ENCODE measurements around the gene DNAH17.

Gene DNAH17, protein sequence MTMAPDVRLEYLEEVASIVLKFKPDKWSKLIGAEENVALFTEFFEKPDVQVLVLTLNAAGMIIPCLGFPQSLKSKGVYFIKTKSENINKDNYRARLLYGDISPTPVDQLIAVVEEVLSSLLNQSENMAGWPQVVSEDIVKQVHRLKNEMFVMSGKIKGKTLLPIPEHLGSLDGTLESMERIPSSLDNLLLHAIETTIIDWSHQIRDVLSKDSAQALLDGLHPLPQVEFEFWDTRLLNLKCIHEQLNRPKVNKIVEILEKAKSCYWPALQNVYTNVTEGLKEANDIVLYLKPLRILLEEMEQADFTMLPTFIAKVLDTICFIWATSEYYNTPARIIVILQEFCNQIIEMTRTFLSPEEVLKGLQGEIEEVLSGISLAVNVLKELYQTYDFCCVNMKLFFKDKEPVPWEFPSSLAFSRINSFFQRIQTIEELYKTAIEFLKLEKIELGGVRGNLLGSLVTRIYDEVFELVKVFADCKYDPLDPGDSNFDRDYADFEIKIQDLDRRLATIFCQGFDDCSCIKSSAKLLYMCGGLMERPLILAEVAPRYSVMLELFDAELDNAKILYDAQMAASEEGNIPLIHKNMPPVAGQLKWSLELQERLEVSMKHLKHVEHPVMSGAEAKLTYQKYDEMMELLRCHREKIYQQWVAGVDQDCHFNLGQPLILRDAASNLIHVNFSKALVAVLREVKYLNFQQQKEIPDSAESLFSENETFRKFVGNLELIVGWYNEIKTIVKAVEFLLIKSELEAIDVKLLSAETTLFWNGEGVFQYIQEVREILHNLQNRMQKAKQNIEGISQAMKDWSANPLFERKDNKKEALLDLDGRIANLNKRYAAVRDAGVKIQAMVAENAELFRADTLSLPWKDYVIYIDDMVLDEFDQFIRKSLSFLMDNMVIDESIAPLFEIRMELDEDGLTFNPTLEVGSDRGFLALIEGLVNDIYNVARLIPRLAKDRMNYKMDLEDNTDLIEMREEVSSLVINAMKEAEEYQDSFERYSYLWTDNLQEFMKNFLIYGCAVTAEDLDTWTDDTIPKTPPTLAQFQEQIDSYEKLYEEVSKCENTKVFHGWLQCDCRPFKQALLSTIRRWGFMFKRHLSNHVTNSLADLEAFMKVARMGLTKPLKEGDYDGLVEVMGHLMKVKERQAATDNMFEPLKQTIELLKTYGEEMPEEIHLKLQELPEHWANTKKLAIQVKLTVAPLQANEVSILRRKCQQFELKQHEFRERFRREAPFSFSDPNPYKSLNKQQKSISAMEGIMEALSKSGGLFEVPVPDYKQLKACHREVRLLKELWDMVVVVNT (N-terminal part only)

DNA sequence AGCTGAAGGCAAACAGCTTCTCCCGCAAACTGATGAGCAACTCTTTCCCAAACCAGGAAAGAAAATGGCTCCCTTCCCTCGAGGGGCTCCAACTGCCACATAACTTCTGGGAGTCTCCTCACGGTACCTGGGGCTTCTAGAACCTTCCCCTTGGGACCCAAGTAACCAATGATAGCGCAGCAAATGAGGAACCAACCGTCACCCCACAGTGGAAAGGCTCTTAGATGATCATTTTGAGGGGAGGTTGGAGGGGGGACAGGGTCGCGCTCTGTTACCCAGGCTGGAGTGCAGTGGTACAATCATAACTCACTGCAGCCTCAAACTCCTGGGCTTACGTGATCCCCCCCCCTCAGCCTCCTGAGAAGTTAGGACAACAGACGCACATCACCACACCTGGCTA lies at the start of gene DNAH17:
Gene DNAH17 (minus strand): TSS at position 101 of the 400 bp plus-strand sequence. CDS start 2,339 bp downstream, outside the sequence.
- no peak for DNase-seq

DNA sequence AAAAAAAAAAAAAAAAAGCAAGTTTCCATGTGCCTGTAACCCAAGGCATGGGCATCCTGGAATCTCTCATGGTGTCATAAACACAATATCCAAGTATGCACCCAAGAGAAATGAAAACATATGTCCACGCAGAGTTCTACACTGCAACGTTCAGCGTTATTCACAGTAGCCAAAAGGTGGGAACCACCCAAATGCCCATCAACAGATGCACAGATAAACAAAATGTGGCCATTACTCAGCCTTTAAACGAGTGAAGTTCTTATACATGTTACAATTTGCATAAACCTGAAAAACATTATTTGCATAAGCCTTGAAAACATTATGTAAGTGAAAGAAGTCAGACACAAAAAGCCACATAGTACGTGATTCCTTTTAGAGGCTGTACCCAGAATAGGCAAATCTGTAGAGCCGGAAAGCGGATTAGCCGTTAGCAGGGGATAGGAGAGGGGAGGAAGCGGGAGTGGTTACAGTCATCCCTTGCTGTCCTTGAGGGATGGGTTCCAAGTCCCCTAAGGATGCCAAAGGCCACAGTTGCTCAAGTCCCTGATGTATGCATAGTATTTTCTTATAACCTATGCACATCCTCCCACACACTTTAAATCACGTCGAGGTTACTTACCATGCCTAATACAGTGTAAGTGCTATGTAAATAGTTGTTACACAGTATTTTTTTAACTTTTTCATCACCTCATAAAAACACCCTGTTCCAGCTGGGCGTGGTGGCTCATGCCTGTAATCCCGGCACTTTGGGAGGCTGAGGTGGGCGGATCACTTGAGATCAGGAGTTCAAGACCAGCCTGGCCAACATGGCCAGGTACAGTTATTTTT lies 47.3 kb upstream of the DNAH17 start:
- no peak for DNase-seq

DNA sequence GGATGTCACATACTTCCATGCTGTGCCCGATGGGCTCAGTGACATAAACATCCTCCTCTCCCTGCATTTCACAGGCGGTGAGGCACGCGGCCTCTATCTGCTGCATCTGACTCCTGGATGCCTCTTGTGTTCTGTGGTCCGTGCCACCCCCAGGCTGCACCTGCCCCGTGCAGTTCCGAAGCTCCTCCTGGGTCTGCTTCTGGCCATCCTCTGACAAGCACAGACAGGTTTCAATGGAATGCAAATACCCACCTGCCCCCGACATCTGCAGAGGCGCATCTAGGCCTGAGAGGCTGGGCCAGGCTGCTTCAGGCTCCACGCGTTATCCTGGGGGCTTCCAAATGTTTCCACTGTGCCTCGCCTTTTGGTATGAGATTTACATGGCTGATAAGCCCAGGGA lies 46.3 kb upstream of the DNAH17 start:
- DNase-seq: no peak

DNA sequence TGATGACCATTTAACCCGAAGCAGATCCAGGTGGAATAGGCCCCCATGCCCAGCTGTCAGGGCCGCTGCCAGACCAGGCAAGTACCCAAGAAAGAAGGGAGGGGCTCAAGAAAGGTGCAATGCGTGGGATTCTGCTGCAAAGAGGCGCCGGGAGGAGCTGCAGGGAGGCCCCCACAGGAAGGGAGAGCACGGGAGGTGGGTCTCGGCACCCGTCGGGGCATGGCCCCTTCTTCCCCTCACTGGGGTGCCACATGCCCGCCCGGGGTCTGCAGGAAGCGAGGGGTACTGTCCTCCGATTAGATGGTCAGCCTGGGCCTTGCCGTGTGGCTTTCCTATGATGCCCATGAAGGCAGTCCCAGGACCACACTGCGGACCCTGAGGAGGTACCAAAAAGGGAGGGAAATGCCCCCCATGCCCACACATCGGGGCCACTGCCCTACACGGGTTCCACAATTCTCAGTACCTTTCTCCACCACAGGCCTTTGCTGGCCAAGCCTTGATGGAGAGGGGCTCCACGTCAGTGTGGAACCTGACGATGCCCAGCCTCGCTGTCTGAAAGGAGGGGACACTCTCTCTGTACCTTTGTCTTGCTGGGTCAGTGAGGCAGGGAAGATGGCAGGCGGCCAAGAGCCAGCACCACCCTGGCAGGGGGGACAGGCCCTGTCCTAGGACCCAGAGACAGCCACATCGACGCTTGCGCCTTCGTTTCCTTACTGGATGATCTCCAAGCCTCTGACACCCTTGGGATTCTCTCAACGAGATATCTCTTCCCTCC lies 45.5 kb upstream of the DNAH17 start:
- DNase-seq: no peak

DNA sequence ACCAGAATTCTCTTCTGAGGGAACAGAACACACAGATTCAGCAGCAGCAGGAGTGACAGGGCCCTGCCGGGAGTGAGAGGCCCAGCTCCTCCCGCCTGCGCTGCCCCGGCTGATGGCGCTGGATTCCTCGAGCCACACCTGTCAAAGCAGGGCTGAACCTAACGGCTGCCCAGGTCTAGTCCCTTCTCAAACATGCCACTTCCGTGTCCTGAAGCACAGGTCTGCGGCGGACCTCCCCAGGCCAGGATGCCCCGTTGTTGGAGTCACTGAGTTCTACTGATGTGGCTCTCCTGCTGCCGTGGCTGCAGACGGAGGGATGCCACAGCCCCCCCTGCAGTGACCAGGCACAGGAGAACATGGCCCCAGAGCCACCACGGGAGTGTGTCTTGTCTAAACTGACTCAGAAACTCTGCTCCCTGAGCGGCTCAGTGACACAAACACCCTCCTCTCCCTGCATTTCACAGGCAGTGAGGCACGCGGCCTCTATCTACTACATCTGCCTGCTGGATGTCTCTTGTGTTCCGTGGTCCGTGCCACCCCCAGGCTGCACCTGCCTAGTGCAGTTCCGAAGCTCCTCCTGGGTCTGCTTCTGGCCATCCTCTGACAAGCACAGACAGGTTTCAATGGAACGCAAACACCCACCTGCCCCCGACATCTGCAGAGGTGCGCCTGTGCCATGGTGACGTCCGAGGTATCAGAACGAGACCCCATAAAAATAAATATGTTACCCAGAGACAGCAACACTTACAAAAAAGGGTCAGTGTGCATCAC lies 44.7 kb upstream of the DNAH17 start:
- DNase-seq: no peak

DNA sequence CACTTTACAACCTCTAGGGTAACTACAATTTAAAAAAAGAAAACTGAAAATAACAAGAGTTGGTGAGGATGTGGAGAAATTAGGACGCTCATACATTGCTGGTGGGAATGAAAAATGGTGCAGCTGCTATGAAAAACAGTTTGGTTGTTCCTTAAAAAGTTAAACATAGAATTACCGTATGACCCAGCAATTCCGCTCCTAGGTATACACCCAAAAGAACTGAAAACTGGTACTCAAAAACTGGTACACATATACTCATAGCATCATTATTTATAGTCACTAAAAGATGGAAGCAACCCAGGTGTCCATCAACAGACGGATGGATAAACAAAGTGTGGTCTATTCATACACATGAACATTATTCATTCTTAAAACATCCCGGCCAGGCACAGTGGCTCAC lies 42.9 kb upstream of the DNAH17 start:
- no peak for DNase-seq

DNA sequence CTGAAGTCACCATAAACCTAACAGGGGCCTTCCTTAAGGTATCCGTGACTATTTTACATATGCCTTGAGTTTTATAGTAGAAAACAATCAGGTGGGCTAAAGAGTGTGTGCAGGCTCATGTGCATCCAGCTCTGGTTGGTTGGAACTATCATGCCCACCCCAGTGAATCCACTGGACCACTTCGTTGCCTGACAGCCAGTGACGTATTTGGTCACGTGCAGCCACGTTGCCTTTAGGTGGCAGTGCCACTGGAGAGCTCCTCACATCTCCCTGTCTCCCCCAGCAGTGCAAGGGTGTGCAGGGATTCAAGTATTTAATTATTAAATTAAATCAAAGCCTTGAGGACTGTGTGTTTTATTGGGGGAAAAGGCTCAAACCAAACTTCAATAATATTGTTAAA lies 42.1 kb upstream of the DNAH17 start:
- DNase-seq: no peak

DNA sequence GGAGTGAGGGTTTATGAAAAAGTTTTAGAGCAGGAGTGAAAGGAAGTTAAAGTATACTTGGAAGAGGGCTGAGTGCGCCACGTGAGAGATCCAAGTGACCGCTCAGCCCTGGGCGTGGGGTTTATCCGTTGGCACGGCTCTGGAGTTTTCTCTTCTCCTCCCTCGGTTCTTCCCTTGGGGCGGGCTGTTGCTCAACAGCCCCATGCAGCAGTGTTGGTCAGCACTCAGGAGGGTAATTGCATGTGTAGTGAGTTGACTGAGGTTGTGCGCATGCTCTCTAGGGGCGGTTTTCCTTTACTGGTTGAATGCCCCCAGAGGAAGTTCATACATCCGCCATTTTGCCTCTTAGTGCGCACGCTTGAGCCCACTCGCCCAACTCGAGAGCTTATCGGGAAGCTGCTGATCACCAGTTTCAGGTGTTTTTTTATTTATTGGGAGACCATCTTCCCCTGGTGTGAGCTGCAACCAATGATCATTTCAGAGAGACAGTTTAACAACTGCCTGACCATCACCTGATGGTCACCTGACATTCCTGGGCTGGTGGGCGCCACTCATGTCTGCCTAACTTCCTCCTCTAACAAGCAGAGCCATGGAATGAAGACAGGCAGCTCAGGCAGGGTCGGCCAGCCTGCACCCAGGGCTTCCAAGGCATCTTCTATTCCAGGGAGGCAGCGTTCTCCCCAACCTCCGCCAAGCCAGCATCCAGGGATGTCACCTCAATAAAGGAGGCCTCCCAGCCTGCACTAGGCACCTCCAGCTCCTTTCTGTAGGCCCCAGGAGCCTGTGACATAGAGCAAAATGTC lies 41.3 kb upstream of the DNAH17 start:
- no peak for DNase-seq

DNA sequence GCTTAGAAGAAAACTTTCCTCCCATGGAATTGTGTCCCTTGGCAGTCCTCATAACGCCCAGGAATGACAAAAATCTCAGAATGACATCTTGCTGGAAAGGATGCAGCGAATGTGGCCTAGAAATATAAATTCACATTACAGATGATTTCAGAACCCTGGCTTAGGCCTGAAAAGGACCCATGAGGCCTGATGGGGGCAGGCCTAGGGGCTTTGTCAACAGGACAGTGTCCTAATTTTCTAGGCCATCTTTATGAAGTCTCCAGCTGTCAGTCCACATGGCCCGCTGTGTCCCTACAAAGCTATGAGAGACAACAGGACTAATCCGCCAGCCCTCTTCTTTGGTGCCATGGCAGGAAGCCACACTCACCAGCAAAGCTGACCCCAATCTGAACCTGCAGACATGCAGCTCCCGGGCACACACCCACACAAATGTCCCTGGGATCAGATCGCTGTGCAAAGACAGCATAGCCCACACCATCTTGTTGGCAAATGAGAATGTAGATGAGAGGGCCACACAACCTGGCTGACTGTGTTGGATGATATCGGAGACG lies 40.4 kb upstream of the DNAH17 start:
- DNase-seq: no peak

DNA sequence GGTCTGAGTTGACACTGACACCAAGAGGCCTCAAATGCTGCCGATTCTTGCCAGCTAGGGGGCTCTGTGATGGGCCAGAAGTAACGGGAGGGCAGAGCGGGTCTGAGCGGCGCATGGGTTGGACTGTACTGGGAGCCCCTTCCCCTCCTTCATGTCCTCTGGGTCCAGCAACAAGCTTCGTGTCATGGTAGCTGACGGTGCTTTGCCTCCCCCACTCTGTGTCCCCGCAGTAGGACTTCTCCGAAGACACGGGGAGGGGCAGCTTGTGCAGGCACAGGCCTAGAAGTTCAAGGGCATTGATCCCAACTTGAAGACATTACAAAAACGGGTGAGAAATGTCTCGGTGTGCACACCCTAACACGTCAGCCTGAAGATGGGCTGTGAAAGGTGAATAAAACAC lies 39.8 kb upstream of the DNAH17 start:
- no peak for DNase-seq

DNA sequence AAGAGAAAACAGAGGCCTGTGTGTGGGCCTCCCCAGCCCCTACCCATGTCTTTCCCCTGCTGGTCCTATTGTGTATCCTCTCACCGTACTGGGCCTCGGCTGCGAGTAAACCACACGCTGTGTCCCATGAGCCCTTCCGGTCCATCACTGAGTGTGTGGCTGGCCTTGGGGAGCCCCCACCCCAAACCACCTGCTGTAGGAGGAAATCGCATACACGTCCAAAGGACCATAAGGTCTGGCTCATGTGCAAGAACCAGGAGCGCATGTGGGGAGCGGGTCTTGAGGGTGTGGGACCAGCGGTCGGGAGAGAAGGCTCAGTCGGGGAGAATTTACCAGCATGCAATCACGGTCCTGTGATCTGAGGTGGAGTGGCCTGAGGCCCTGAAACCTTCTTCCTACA lies 38.4 kb upstream of the DNAH17 start:
- DNase-seq: no peak

DNA sequence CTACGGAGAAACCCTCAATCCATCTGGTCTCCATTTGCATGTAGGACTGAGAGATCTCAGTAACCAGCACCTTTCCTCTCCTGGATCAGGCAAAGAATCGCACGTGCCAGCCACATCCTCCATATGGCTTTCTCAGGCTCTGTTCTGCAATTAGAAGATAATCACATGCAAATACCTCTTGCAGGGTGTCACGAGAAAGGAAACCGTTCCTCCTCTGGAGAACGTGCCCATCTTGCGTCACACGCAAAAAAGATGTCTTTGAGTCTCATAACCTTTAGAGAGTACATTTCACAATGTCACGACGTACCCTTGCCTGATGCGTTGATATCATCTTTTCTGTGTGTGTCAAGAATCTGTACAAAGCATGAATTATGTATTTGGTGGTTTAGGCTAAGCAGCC lies 36.2 kb upstream of the DNAH17 start:
- no peak for DNase-seq

DNA sequence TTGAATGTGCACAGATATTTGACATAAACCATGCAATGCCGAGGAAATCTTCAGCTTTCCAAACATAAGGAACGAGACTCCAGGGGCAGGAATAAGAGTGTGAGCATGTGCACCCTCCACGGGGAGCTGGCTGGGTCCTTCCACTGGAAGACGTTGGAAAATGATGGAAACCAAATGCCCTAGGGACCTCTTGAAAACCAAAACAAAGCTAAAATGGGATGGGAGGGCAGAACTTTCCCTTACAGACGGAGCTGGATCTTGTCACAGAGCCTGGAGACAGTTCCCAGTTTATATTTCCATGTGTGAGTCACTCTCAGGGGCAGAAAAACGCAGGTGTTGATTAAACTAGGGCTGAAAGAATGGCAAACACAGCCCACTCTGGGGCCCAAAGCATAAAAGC lies 34.4 kb upstream of the DNAH17 start:
- DNase-seq: no peak

DNA sequence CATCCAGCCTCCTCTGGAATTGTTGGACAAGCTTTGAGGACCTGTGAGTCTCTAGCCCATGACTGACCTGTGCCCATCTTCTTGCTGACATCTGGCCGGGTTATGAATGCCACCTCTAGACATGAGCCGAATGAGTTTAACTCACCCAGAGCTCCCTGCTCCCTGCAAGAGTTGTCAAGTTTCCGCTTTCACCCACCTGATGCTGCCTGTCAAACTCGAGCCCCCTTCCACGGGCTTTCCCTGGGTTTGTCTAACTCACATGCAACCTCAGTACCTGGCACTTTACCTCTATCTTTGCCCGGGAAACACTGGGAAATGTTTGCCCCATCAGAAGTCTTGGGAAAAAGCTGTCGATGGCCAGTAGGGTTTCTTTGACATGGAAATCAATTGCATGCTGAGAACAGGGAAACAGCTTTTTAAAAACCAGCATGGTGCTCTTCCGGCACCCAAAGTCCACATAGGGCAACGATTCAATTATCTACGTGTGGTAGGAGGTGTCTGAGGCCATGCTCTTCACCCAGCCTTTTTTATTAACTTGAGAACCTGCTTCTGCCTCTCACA lies 33.8 kb upstream of the DNAH17 start:
- DNase-seq: no peak

DNA sequence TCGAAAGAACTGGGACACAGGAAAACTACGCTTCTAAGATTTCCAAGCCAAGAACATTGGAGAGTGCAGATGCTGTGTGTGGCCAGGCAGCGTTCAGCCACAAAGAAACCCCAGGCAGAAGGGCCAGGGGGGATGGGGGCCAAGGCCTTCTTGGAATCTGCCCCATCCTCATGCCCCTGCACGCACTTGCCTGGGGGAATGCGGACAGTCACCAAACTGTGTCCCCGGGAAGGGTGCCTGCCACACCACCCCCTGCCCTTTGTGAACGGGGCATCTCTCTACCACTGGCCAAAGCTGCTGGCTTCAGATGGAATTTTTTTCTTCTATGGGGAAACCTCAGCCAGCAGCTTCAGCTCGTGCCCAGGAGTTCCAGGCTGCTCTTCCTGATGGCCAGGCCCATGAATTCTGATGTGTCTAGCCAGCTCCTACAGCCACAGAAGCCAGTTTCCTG lies 32.0 kb upstream of the DNAH17 start:
- no peak for DNase-seq

DNA sequence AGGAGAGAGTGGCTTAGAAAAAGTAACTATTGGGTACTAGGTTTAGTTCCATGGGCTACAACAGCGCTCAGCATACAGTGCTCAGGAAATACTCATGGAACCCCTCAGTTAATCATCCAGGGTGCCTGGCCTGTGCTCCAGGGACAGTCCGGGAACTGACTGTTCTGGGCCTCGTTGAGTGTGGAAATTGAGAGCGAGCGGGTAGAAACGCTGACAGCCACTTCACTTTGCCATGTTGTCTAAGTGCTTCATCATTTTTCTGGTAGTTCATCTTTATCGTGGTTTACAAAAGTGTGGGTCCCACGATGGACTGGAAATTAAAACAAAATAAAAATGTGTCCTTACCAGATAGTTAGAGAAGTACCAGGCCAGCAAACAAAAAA lies 31.6 kb upstream of the DNAH17 start:
- DNase-seq: no peak

DNA sequence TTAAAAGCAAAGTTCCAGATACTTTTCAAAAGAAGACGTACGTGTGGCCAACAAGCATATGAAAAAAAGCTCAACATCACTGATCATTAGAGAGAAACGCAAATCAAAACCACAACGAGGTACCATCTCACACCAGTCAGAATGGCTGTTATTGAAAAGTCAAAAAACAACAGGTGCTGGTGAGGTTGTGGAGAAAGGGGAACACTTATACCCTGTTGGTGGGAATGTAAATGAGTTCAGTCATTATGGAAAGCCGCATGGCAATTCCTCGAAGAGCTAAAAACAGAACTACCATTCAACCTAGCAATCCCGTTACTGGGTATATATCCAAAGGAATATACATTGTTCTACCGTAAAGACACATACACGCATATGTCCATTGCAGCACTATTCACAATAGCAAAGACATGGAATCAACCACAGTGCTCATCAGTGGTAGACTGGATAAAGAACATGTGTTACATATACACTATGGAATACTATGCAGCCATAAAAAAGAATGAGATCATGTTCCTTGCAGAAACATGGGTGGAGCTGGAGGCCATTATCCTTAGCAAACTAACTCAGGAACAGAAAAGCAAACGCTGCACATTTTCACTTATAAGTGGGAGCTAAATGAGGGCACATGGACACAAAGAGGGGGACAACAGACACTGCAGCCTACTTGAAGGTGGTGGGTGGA lies 31.1 kb upstream of the DNAH17 start:
- DNase-seq: no peak

DNA sequence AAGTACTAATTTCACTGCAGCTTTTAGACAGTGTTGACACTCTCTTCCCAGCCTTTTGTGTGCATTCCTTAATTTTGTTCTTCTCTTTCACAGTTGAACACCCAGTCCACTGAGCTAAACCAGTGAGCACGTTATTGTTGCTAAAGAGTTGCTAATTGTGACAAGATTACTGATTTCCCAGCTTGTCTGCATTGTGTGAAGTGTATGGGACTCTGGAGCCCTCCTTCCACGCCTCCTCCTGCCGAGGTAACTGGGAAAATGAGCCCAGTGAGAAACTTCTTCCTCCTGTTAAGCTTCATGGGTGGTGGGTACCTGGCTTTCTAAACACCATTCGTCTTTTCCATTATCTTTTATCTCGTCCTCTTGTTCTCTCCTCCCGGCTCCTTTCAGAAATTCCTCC lies 29.8 kb upstream of the DNAH17 start:
- DNase-seq: no peak

DNA sequence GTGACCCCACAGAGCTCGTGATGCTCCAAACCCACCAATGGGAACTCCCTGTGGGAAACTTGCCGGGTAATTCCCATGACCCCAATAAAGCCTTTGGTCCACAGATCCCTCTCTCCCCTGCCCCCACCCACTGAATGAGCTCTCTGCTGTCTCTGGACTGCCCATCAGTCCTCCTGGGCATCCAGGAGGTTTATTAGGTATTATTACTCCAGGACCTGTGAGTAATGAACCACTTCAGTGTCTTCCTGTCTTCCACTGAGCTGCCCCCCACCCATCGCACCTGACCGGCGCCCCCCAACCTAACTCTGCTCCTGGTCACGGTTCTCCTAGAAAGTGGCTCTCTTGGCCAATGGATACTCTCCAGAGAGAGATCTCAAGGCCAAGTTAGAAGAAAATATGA lies 28.7 kb upstream of the DNAH17 start:
- no peak for DNase-seq
